Stimulated activated naive CD8-positive, alpha-beta T cell treated with anti-CD3 and anti-CD28 coated beads, Interleukin-15, Interleukin-2, amounts not matched to agents 100 ng/mL and 50 ng/mL, for 24 hours (primary cell): ENCODE data around the gene PPP2R2C.

Experiments used
- H3K27ac Mint-ChIP-seq: one replicate; pipeline ENCODE4 v1.8.0; 2021; ENCODE audit warnings: mild to moderate bottlenecking, mixed read lengths
- H3K27me3 Mint-ChIP-seq: one replicate; pipeline ENCODE4 v1.8.0; 2021; ENCODE audit warnings: mixed read lengths
- H3K36me3 Mint-ChIP-seq: one replicate; pipeline ENCODE4 v1.8.0; 2021; ENCODE audit warnings: low read depth, mixed read lengths
- H3K4me1 Mint-ChIP-seq: one replicate; pipeline ENCODE4 v1.8.0; 2021; ENCODE audit warnings: low read depth, mixed read lengths
- H3K4me3 Mint-ChIP-seq: one replicate; pipeline ENCODE4 v1.8.0; 2021; ENCODE audit warnings: mild to moderate bottlenecking, mixed read lengths
- H3K9me3 Mint-ChIP-seq: one replicate; pipeline ENCODE4 v1.8.0; 2021; ENCODE audit warnings: mixed read lengths

PPP2R2C gene

DNA sequence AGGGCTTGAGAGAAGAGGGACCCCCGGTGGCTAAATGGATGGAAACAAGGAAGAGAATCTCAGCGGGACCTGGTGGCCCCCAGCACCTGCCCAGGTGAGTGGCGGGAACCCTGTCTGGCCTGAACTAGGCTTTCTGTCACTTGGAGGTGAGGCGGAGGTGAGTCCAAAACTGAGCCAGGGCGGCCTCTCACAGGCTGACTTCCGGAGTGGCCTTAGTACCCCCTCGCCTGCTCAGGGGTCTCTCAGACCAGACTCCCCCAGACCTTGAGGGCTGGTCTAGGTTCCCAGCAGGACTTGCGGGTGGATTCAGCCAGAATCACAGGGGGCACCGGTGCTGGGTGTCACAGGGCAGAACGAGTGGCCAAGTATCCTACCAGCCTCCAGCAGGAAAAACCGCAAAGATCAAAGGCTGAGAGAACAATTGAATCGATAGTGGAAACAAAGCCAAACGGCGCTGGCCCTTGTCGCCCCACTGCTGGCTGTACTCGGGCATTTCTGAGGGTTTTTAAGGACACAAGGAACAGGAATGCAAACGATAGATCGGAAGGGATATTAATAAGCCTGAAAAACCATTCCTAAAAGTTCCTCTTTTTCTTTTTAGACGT, 135.0 kb downstream of the PPP2R2C start:
- Mint-ChIP-seq H3K36me3 (no peaks in the 10 kb centered on the region), H3K27me3 (peaks cover 49% of the 10 kb centered on the region), H3K9me3 (no peaks in the 10 kb centered on the region), H3K4me3 (no peak overlapping the region), H3K4me1 (peaks cover 20% of the 10 kb centered on the region), H3K27ac (no peak overlapping the region)

DNA sequence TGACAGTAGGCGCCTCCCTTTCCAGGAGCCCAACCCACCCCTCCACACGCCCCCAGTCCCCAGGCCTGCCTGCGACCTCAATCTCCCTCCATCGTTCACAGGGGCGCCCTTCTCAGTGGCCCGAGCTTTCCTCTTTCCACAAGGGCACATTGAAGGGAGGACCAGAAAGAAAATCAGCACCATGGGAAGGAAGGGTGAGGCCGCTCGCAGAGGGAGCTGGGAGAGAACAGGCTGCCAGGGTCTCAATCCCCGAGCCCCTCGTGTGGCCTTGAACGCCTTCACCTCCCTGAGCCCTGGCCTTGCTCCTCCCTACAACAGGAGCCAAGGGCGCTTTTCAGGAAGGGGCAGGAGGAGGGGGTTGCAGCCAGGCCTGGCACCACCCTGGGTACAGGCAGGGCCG, 136.2 kb downstream of the PPP2R2C start:
- H3K27ac Mint-ChIP-seq, result no peak overlapping the region
- H3K36me3 Mint-ChIP-seq, result no peaks in the 10 kb centered on the region
- peaks cover 20% of the 10 kb centered on the region for H3K4me1 Mint-ChIP-seq
- H3K9me3 Mint-ChIP-seq, result no peaks in the 10 kb centered on the region
- no peak overlapping the region for H3K4me3 Mint-ChIP-seq
- H3K27me3 Mint-ChIP-seq, result peaks cover 44% of the 10 kb centered on the region

DNA sequence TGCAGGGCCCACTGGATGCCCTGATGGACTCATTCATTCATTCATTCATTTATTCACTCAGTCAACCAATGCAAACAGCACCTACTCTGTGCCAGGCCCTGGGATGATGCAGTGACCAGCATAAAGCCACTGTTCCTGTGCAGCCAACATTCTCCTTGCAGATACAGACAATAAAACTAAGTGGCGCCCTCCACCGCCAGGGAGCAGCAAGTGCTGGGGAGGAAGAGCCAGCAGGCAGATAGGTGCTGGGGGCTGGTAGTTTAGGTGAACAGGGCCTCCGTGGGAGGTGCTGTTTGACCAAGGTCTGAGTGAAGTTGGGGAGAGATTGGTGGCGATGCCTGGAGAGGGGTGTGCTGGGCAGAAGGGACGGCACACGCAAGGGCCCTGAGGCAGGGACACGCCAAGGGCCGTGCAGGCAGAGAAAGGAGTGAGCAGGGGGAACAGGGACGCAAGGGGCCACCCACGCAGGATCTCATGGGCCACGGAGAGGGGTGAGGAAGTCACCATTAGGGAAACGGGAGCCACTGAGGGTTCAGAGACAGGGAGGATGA, 137.3 kb downstream of the PPP2R2C start:
- Mint-ChIP-seq H3K36me3 (no peaks in the 10 kb centered on the region), H3K9me3 (no peaks in the 10 kb centered on the region), H3K27ac (no peak overlapping the region), H3K4me1 (peaks cover 20% of the 10 kb centered on the region), H3K4me3 (no peak overlapping the region), H3K27me3 (peaks cover 39% of the 10 kb centered on the region)

DNA sequence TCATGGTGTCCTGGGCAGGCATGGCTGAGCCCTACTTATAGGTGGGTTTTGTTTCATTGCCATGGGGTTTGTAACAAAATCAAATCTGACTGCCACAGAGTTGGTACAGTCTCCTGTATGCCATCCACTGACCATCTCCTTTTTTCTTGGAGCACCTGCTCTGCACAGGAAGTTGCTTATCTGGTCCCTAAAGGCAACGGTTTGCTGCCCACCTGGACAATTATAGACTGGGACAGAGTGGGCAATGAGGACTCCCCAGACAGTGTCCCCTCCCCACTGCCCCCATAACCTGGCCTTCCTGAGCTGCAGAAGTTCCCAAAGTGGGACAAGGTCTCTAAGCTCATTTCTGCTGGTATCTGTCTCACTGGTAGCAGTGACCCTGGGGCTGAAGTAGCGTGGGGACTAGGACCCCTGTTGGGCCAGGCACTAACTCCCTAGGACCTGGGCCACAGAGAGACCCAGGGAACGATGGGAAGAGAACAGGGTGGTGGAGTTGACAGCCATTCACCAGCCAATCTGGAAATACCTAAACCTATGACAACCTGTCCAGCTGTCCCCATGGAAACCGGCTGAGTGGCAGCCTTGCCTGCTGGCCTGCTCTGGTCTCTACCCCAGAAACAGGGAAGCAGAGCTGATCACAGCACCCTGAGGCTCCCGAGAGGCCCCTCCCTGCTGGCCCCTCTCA, 138.1 kb downstream of the PPP2R2C start:
- Mint-ChIP-seq H3K27me3 (peaks cover 40% of the 10 kb centered on the region), H3K4me1 (peaks cover 20% of the 10 kb centered on the region), H3K36me3 (no peaks in the 10 kb centered on the region), H3K9me3 (no peaks in the 10 kb centered on the region), H3K4me3 (no peak overlapping the region), H3K27ac (no peak overlapping the region)

DNA sequence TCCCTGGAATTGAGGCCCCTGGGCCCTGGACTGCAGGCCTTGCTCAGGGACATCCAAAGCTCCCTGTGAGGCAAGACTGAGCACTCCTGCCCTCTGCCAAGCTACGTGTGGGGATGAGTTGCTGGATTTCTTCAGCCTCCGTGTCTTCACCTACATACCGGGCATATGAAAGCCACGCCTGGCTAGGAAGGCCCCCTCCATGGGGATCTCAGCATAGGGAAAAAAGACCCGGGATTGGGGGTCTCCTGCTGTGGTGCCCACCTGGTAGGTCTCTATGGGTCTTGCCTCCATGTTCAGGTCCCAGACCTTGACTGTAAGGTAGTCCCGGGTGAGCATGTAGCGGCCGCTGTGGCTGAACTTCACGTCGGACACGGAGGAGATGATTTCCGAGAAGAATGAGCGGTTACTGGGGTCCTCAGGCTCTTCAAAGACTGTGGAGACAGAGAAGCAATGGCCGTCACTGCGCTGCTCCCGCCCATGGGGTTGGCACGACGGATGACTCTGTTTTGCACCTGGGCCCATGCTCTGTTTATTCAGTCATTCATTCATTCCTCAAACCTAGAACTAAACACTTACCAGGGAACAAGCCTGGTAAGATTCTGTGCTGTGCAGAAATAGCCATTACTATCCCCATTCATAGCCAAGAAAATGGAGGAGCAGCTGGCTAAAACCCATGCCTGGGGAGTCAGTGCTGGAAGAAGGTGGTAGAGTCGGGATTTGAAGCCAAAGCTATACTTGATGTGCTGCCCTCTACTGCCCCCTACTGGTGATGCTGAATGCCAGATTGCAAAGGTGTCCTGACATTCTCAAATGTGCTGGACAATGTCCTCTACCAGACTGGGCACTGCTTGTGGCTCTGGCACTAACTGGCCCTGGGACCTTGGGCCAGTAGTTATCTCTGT, 138.9 kb downstream of the PPP2R2C start:
- H3K4me1 Mint-ChIP-seq, result peaks cover 16% of the 10 kb centered on the region
- H3K36me3 Mint-ChIP-seq, result no peaks in the 10 kb centered on the region
- peaks cover 34% of the 10 kb centered on the region for H3K27me3 Mint-ChIP-seq
- H3K9me3 Mint-ChIP-seq, result no peaks in the 10 kb centered on the region
- H3K4me3 Mint-ChIP-seq, result no peak overlapping the region
- H3K27ac Mint-ChIP-seq, result no peak overlapping the region

DNA sequence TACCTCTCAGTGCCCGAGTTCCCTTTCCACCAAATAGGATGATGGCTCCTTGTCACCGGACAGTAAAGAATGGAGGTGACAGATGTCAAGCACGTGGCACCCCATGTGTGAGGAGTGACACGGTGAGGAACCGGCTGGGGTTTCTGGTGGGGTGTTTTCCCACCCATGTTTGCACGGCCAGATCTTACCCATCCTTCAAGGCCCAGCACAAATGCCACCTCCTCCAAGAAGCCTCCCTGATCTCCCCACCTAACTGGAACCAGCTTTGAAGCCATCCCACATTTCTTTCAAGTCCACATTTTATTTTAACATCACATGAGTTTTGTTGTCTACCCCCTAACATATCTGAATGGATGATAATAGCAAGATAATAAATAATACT, 139.8 kb downstream of the PPP2R2C start:
- Mint-ChIP-seq H3K27me3 (peaks cover 29% of the 10 kb centered on the region), H3K4me3 (no peak overlapping the region), H3K4me1 (peaks cover 7% of the 10 kb centered on the region), H3K27ac (no peak overlapping the region), H3K9me3 (no peaks in the 10 kb centered on the region), H3K36me3 (no peaks in the 10 kb centered on the region)

DNA sequence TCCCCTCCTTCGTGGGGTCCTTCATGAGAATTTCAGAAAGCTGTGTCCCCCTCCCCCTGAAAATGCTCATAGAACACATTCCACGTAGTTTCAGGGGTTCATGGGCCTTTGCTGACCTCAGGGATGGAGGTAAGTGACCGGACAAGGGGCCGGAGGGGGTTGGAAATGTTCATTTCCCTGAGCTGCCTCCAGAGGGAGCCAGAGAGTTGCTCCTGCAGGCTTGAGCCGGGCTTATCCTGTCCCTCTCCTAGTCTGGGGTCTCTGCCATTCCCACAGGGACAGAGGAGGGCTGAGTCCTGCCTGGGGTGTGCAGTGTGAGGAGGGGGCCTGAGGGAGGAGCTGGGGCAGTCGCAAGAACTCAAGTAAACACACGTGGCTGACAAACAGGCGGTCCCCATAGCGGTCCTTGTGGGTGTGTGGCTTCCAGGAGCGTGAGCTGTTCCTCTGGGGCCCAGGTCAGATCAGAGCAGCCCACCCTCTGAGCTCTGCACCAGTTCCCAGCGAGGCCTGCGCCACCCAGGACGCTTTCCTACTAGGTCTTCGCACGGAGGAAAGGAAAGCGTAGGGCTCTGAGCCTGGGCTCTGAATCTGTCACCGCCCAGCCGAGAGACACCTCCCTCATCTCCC, 140.3 kb downstream of the PPP2R2C start:
- no peak overlapping the region for H3K4me3 Mint-ChIP-seq
- H3K27me3 Mint-ChIP-seq, result peaks cover 24% of the 10 kb centered on the region
- H3K4me1 Mint-ChIP-seq, result peaks cover 2% of the 10 kb centered on the region
- no peaks in the 10 kb centered on the region for H3K36me3 Mint-ChIP-seq
- no peak overlapping the region for H3K27ac Mint-ChIP-seq
- no peaks in the 10 kb centered on the region for H3K9me3 Mint-ChIP-seq

DNA sequence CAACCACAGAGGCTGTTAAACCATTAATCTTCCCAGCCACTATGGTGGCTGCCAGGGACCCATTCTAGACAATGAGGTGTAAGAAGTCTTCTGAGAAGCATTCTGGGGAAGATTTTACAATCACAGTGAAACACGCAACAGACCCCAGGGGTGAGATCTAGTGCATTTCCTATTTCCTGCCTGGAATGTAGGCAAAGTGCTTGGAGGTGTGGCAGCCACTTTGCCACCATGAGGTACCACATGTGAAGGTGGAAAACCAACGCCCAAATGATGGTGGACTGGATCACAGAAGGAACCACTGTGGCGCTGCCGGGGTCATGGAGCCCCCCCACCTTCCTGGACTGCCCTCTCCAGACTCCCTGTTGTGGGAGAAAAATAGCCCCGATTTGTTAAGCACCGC, 140.9 kb downstream of the PPP2R2C start:
- Mint-ChIP-seq H3K27ac (no peak overlapping the region), H3K4me3 (no peak overlapping the region), H3K4me1 (no peaks in the 10 kb centered on the region), H3K9me3 (no peaks in the 10 kb centered on the region), H3K36me3 (no peaks in the 10 kb centered on the region), H3K27me3 (peaks cover 20% of the 10 kb centered on the region)

DNA sequence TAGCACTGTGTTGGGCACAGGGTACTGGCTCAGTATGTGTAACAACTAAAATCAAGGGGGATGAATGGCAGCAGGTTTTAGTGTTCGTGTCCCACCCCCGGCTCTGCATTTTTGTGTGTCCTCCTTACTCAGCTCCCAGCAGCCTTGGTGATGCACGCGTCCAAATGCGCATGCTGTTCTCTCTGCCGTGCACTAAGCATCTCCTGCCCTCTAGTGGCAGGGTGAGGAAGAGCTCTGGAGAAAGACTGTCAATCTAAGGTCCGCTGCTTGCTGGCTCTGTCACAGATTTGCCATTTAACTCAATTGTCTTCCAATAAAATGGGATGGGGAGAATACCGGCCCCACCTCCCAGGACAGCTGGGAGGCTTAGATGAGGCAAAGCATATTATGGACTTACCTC, 141.4 kb downstream of the PPP2R2C start:
- Mint-ChIP-seq H3K27ac (no peak overlapping the region), H3K9me3 (no peaks in the 10 kb centered on the region), H3K27me3 (peaks cover 23% of the 10 kb centered on the region), H3K4me3 (no peak overlapping the region), H3K4me1 (no peaks in the 10 kb centered on the region), H3K36me3 (no peaks in the 10 kb centered on the region)

DNA sequence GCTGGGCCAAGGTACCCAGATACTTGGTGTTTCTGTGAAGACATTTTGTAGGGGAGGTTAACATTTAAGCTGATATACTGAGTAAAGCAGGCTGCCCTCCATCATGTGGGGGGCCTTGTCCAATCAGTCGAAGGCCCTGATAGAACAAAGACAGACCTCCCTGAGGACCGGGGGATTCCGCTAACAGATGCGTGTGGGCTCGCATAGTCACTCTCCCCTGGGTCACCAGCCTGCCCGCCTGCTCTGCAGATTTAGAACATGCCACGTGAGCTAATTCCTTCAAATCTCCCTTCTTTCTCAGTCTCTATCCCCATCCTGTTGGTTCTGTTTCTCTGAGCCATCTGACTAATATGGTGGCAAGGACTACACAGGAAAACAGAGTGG, 142.0 kb downstream of the PPP2R2C start:
- H3K4me1 Mint-ChIP-seq, result no peaks in the 10 kb centered on the region
- no peaks in the 10 kb centered on the region for H3K36me3 Mint-ChIP-seq
- H3K27me3 Mint-ChIP-seq, result peaks cover 25% of the 10 kb centered on the region
- H3K9me3 Mint-ChIP-seq, result no peaks in the 10 kb centered on the region
- H3K4me3 Mint-ChIP-seq, result no peak overlapping the region
- no peak overlapping the region for H3K27ac Mint-ChIP-seq

DNA sequence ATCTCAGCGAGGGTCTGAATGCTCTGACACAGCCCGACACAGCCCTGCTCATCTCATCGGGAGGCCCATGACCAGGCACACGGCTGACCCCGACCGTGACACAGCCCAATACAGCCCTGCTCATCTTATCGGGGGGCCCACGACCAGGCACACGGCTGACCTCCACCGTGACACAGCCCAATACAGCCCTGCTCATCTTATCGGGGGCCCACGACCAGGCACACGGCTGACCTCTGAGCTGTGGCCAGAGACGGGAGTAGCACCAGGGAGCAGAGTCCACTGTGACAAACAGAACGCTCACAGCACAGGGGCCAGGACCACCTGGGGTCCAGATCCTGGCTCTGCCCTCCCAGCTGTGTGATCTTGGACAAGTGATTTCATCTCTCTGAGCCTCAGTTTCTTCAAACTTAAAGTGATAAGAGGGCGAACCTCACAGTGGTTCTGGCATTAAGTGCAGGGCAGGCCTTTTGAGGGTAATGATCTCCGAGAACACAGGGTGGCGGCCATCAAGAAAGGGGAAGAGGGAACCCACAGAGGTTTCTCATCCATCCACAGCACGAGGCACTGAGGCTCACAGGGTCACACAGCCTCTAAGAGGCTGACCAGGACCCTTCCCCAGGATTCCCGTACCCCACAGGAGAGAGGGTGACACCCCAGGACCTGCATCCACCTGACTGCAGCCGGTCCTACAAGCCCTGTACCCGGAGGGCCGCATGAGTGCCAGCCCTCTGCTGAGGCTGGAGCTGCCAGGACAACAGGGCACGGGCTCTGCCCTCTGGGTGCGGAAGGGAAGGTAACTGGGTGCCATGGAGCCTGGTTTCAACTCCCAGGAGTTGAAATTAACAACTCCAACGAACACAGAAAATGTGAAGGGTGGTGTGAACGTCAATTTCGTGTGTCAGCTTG, 142.7 kb downstream of the PPP2R2C start:
- H3K4me1 Mint-ChIP-seq, result no peaks in the 10 kb centered on the region
- no peak overlapping the region for H3K4me3 Mint-ChIP-seq

DNA sequence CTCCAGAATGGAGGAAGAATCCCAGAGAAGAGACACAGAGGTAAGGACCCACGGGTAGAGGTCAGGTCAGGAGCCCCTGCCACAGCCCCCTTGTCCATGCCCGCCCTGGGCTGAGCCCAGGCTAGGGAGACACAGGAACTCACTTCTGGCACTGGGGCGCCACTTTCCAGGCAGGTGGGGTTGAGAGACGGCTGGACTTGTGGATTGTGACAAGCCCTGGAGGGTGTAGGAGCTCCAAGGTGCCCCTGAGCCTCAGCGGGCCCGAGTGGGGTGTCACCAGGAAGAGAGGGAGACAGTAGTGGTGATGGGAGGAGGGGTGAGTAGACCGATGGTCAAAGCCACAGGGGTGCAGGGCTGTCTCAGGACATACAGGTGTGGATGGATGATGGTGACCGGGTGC, 143.9 kb downstream of the PPP2R2C start:
- no peaks in the 10 kb centered on the region for H3K9me3 Mint-ChIP-seq
- no peak overlapping the region for H3K4me3 Mint-ChIP-seq
- no peaks in the 10 kb centered on the region for H3K4me1 Mint-ChIP-seq
- peaks cover 27% of the 10 kb centered on the region for H3K27me3 Mint-ChIP-seq
- no peaks in the 10 kb centered on the region for H3K36me3 Mint-ChIP-seq
- H3K27ac Mint-ChIP-seq, result no peak overlapping the region

More for the DNA sequence above, 142.7 kb downstream of the PPP2R2C start:
- Mint-ChIP-seq H3K27ac (no peak overlapping the region), H3K36me3 (no peaks in the 10 kb centered on the region), H3K27me3 (peaks cover 21% of the 10 kb centered on the region), H3K9me3 (no peaks in the 10 kb centered on the region)

DNA sequence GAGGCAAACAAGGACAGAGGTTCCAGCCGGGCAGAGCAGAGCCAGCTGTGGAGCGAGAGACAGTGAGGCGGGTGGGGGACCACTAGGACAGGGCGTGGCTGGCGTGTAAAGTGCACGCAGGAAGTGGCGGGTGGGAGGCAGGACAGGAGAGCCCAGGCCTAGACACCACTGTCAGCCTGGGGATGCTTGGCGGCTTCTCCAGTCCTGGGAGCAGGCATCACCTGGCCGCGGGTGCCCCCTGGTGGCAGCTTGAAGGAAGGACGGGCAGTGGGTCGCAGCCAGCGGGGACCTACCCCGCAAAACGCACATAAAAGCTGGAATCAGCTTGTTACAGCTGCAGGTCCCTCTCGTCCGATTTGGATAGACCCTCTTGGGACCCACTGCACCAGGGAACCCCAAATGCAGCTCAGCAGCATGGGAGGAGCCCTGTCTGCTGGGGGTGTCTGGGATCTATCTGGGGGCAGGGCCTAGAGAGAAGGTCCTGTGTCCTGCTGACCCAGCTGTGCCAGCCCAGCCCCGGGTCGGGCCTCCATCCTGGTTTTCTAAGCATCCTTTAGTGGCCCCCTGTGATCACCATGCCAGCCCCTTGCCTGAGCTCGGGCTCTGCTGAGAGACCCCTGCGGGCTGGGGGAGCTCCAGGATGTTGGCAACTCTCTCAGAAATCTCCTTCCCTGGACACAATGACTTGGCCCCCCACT, 145.0 kb downstream of the PPP2R2C start:
- Mint-ChIP-seq H3K27me3 (peaks cover 32% of the 10 kb centered on the region), H3K27ac (no peak overlapping the region), H3K4me3 (no peak overlapping the region), H3K36me3 (no peaks in the 10 kb centered on the region), H3K9me3 (no peaks in the 10 kb centered on the region), H3K4me1 (no peaks in the 10 kb centered on the region)
